ENCODE measurements around the gene KIF7.
"Not testable (repeated sequence)": the region's sequence is repeated elsewhere in the genome, so short reads cannot be mapped to it uniquely, and the experiment has no call there.

KIF7 gene

GRCh38 chr15:89654847-89655805 is at the start of gene KIF7:
Gene KIF7, minus strand, starts transcription at chr15:89655467. Its CDS starts 2,537 bp downstream, at chr15:89652930.
- DNase-seq = peak; percentile 71

GRCh38 chr15:89704411-89704810 is 49.1 kb upstream of the KIF7 start:
- no peak for DNase-seq

GRCh38 chr15:89695198-89695597 is 39.9 kb upstream of the KIF7 start:
- no peak for DNase-seq

- no peak for DNase-seq
Measured at GRCh38 chr15:89693696-89694095, 38.4 kb upstream of the KIF7 start.

GRCh38 chr15:89693091-89693490 is 37.8 kb upstream of the KIF7 start:
- DNase-seq = no peak

- DNase-seq = peak; percentile 88
Measured at GRCh38 chr15:89690276-89691218, 35.3 kb upstream of the KIF7 start, which contains the start of the genes PEX11A and WDR93. Gene PEX11A, minus strand, starts transcription at chr15:89690754. Its CDS starts 122 bp downstream, at chr15:89690632. Gene WDR93, plus strand, starts transcription at chr15:89690811. Its CDS starts 10,936 bp downstream, at chr15:89701747.

- DNase-seq = not testable (repeated sequence)
Measured at GRCh38 chr15:89689930-89690275, 34.6 kb upstream of the KIF7 start.

GRCh38 chr15:89686522-89686921 is 31.3 kb upstream of the KIF7 start:
- no peak for DNase-seq

- no peak for DNase-seq
Measured at GRCh38 chr15:89685995-89686394, 30.7 kb upstream of the KIF7 start.

GRCh38 chr15:89681146-89681545 is 25.9 kb upstream of the KIF7 start:
- no peak for DNase-seq

- DNase-seq = no peak
Measured at GRCh38 chr15:89680282-89680873, 25.1 kb upstream of the KIF7 start.

- DNase-seq = no peak
Measured at GRCh38 chr15:89679212-89679611, 23.9 kb upstream of the KIF7 start, which contains the start of gene PLIN1. Gene PLIN1, minus strand, starts transcription at chr15:89679367. Its CDS starts 1,878 bp downstream, at chr15:89677489.

GRCh38 chr15:89677381-89677780 is 22.1 kb upstream of the KIF7 start:
- no peak for DNase-seq

GRCh38 chr15:89675606-89676005 is 20.3 kb upstream of the KIF7 start:
- no peak for DNase-seq

- no peak for DNase-seq
Measured at GRCh38 chr15:89674526-89674925, 19.3 kb upstream of the KIF7 start.

GRCh38 chr15:89673165-89673512 is 17.9 kb upstream of the KIF7 start:
- DNase-seq = peak; percentile 61

GRCh38 chr15:89672221-89673164 is 17.2 kb upstream of the KIF7 start:
- DNase-seq = no peak

GRCh38 chr15:89671687-89672086 is 16.4 kb upstream of the KIF7 start:
- no peak for DNase-seq

GRCh38 chr15:89670971-89671560 is 15.8 kb upstream of the KIF7 start:
- DNase-seq = no peak

GRCh38 chr15:89669941-89670340 is 14.7 kb upstream of the KIF7 start:
- no peak for DNase-seq

GRCh38 chr15:89669309-89669865 is 14.1 kb upstream of the KIF7 start:
- DNase-seq = no peak
